GM12872 (cell line): ENCODE measurements around the gene FJX1.

ENCODE experiments used
- CTCF ChIP-seq: IDR thresholded peaks from 3 replicates; pipeline ENCODE4 v1.5.1; 2011; ENCODE audit warnings: low read depth, mild to moderate bottlenecking, low read length, moderate library complexity; ENCODE audit not compliant: insufficient read depth

FJX1 gene

DNA sequence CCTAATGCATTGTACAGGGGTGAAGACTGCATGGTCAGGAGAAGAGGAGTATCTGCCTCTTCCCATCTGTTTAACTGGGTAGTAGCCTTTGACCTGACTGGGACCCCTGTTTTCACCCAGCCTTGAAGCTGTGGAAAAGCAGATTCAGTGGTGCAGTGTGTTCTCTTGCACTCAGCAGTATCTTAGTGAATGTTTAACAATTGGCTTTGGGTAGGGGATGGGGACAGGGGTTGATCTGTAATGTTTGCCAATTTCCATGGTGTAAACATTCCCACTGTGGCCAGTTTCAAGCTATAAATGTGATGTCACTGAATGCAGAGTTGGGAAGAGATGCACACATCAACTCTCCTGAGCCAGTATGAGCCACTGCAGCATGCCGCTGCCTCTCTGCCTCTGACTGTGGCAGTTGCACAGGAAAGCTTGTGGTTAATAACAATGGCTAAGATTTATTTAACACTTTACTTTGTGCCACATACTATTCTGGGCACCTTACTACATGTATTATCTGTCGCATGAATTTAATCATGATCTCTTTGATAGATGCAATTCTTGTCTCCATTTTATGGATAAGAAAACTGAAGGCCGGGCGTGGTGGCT lies 15.7 kb downstream of the FJX1 start:
- no peak for TF ChIP-seq CTCF

DNA sequence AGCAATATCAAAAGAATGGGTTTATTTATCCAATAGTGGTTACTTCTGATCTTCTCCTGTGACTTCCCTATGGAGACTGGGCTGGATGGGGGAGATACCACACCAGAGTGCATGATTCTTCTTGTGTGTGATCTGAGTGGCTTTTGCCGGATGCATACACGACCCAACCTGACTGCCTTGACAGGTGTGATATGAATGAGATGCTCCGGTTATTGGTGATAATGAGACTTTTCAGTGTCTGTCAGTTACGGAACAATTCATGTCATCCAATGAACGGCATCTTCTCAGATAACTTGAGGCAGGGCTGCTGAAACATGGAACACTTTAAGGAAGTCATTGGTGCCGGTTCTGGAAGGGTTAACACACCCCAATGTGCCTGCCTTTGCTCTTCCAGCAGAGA lies 17.7 kb downstream of the FJX1 start:
- no peak for TF ChIP-seq CTCF

DNA sequence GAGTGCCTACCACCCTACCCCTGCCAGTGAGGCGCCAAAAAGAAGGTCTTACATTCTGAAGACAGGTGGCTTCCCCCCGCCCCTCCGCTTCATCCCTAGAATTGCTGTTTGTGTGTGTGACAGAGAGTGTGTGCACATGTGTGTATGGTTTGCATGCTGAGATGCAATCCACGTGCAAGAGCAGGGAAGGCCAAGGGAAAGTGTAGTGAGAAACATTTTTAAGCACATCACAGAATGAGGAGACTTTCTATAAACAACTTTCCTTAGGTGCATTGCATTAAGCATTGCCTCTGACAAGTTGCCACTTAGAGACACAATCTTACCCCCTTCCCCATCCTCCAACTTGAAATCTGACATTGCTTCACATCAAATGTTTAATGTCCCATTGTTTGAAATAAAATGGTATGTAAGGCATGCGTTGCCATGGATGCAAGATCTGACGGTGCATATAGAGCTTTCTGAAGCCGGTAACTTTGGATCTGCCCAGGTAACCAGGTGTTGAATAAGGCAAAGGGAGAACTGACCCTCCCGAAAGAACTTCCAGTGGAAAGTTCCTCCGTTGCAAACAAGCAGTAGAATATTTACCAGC lies 21.4 kb downstream of the FJX1 start:
- TF ChIP-seq CTCF, result no peak

DNA sequence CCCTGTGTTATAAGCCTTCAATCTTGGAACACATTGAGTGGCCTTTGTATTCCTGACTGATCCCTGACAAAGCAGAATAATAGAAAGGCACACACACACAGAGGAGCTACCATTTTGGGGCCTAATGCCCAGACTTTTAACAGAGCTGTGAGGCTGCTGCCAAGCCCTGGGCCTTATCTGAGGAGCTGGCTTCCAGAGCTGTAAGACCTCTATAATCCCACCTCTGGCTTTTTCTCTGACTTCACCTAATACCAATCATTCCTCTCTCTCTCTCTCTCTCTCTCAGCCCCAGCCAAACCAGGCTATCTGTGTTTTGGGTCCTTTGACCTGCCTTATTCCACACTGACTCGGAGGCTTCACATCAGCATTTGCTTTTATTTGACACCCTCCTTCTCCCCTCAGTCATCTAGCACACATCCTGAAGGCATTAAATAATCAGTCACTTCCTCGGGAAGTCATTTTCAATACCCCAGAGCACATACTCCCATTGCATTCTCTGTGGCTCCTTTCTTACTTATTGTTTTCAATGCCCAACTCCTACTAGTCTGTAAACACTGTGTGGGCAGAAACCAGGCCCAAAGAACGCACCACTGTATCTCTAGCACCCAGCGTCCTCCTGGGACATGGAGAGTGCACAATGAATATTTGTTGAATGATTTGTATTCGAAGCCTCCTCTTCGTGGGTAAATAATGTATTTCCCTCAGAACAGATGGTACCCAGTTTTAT lies 23.1 kb downstream of the FJX1 start:
- no peak for TF ChIP-seq CTCF

- TF ChIP-seq CTCF, result no peak
These were observed 23.7 kb downstream of the FJX1 start for GRCh38 chr11:35641964-35642363.

GRCh38 chr11:35647421-35648093 lies 29.3 kb downstream of the FJX1 start:
- no peak for TF ChIP-seq CTCF

GRCh38 chr11:35650006-35650405 lies 31.7 kb downstream of the FJX1 start:
- TF ChIP-seq CTCF, result no peak
